Measurements from ENCODE around the gene MEIS2.

Gene MEIS2

DNA sequence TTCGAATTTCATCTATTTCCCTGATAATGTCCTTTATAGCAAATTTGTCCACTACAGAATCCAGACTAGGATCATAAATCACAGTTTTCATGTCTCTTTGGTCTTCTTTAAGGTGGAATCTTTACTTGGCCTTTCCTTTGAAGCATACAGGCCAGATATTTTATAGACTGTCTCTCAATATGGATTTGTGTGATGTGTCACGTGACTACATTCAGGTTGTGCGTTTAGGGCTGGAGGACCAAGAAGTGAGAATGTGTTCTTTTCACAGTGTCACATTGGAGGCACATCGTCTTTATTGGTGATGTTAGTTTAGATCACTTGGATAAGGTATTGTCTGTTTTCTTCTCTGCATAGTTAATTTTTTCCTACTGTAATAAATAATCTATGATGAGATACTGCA, 232.9 kb downstream of the MEIS2 start:
- no peak overlapping the region for H3K4me3 ChIP-seq (replicated peaks in 1 of 2; ENCODE audit: low read depth in 2 of 2, low read length in 2 of 2)
- TF ChIP-seq, protein P1, sequence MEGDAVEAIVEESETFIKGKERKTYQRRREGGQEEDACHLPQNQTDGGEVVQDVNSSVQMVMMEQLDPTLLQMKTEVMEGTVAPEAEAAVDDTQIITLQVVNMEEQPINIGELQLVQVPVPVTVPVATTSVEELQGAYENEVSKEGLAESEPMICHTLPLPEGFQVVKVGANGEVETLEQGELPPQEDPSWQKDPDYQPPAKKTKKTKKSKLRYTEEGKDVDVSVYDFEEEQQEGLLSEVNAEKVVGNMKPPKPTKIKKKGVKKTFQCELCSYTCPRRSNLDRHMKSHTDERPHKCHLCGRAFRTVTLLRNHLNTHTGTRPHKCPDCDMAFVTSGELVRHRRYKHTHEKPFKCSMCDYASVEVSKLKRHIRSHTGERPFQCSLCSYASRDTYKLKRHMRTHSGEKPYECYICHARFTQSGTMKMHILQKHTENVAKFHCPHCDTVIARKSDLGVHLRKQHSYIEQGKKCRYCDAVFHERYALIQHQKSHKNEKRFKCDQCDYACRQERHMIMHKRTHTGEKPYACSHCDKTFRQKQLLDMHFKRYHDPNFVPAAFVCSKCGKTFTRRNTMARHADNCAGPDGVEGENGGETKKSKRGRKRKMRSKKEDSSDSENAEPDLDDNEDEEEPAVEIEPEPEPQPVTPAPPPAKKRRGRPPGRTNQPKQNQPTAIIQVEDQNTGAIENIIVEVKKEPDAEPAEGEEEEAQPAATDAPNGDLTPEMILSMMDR (IDR thresholded peaks at IDR 0.05; ENCODE audit: low read depth, low read length): no peak
- DNase-seq (ENCODE audit: low read depth in 2 of 2): no peak

DNA sequence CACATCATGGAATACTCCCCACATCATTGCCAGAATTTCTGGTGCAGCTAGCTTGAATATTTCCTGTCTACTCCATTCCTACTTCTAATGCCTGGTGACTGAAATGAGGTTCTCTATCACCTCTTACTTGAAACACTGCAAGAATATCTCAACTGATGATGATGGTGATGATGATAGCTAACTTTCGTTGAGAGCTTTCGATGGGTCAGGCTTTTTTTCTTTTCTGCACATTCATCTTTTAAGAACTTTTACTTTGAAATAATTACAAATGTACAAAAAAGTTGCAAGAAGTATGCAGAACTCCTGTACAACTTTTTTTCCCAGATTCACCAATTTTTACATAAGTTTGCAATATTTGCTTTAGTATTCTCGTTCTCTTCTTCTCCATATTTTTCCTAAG, 233.5 kb downstream of the MEIS2 start:
- TF ChIP-seq, protein P1 (IDR thresholded peaks at IDR 0.05; ENCODE audit: low read depth, low read length): no peak
- DNase-seq (ENCODE audit: low read depth in 2 of 2): no peak
- no peak overlapping the region for H3K4me3 ChIP-seq (replicated peaks in 1 of 2; ENCODE audit: low read depth in 2 of 2, low read length in 2 of 2)

DNA sequence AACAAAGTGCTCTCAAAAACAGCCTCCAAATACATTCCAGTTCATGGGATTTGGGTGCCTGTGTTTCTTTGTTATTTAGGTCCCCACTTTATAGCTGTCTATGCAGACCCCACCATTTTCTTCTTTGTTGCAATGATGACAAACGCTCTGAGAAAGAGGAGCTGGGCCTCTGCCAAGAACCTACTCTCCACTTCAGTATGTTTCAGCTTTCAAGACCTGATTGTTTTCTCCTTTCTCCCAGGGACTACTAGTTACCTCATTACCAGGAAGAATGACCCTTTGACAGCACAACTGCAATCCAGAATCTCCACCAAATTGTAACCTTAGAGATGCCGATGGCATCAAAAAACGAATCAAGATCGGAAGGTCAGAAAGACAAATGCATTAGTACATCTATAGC, 236.8 kb downstream of the MEIS2 start:
- H3K4me3 ChIP-seq (replicated peaks in 1 of 2; ENCODE audit: low read depth in 2 of 2, low read length in 2 of 2): no peak overlapping the region
- TF ChIP-seq, protein P1 (IDR thresholded peaks at IDR 0.05; ENCODE audit: low read depth, low read length): no peak
- DNase-seq (ENCODE audit: low read depth in 2 of 2): peak in 1 of 2 donors; percentile 15

DNA sequence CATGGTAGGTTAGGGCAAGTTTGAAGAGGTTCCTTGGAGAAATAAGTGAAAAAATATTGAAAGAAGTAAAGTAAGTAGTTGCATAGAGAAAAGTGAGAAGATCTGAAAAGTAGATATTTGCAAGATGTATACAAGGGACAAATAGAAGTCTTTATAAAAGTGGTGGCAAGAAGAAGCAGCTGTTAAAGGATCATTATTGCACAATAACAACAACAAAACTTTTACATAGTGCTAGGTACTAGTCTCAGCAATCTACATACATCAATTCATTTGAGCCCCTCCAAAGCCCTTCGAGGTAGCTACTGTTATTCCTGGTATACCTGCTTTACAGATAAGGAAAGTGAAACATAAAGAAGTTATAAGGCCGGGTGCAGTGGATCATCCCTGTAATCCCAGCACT, 239.6 kb downstream of the MEIS2 start:
- DNase-seq (ENCODE audit: low read depth in 2 of 2): no peak
- TF ChIP-seq, protein P1 (IDR thresholded peaks at IDR 0.05; ENCODE audit: low read depth, low read length): no peak
- H3K4me3 ChIP-seq (replicated peaks in 1 of 2; ENCODE audit: low read depth in 2 of 2, low read length in 2 of 2): no peak overlapping the region

DNA sequence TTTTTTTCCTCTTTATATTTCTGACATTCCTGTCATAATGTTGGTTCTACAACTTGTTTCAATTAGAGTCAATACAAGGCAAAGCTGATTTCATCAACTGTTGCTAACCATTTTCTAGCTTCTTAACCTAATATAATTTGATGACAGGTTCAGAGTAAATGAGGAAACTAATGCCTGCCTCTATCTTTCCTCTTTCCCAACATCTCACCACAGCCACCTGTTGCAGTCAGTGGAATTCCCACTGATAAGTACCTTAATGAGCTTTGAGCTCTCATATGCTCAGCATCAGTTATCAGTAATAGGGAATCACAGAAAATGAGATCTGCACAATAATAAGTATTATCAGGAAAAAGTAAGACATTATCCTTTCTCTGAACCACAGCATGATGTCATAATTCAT, 241.9 kb downstream of the MEIS2 start:
- TF ChIP-seq, protein P1 (IDR thresholded peaks at IDR 0.05; ENCODE audit: low read depth, low read length): no peak
- no peak for DNase-seq (ENCODE audit: low read depth in 2 of 2)
- H3K4me3 ChIP-seq (replicated peaks in 1 of 2; ENCODE audit: low read depth in 2 of 2, low read length in 2 of 2): no peak overlapping the region

DNA sequence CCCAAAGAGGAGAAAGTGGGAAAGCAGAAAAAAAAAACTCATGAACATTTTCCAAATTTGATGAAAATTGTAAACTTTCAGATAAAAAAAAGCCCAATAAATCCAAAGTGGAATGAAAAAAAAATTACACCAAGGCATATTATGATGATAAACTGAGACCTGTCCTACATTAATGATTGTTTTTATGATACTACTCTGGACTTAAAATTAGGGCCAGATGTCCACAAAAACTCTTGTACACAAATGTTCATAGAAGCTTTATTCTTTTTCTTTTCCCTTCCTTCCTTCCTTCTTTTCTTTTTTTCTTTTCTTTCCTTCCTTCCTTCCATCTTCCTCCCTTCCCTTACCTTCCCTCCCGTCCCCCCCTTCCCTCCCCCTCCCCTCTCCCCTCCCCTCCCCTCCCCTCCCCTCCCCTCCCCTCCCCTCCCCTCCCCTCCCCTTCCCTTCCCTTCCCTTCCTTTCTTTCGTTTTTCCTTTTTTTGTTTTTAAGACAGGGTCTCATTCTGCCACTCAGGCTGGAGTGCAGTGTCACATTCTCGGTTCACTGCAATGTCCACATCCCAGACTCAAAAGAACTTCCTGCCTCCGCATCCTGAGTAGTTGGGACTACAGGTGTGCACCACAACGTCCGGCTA, 243.9 kb downstream of the MEIS2 start:
- TF ChIP-seq, protein P1 (IDR thresholded peaks at IDR 0.05; ENCODE audit: low read depth, low read length): no peak
- no peak for DNase-seq (ENCODE audit: low read depth in 2 of 2)
- H3K4me3 ChIP-seq (replicated peaks in 1 of 2; ENCODE audit: low read depth in 2 of 2, low read length in 2 of 2): no peak overlapping the region

DNA sequence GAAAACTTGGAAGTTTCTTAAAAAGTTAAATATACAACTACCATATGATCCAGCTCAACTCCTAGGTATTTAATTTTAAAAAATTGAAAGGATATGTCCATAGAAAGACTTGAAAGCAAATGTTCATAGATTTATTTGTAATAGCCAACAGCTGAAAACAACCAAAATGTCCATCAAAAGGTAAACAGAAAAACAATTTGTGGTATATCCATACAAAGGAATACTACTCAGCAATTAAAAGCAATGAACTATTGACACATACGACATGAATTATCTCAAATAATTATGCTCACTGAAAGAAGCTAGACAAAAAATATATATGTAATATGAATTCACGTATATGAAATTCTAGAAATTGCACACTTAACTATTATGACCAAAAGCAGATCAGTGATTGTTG, 249.5 kb downstream of the MEIS2 start:
- TF ChIP-seq, protein P1 (IDR thresholded peaks at IDR 0.05; ENCODE audit: low read depth, low read length): no peak
- no peak for DNase-seq (ENCODE audit: low read depth in 2 of 2)
- H3K4me3 ChIP-seq (replicated peaks in 1 of 2; ENCODE audit: low read depth in 2 of 2, low read length in 2 of 2): no peak overlapping the region
